Stimulated activated CD4-positive, alpha-beta T cell treated with anti-CD3 and anti-CD28 coated beads, Interleukin-1b, Interleukin-23, amount 100 ng/mL, for 48 hours (primary cell): ENCODE measurements around the gene RORC.
"Not testable (repeated sequence)": the region's sequence is repeated elsewhere in the genome, so short reads cannot be mapped to it uniquely, and the experiment has no call there.

ENCODE experiments used
- DNase-seq: peaks from one replicate; pipeline ENCODE4 v3.0.0-alpha.2; 2020

Gene RORC

DNA sequence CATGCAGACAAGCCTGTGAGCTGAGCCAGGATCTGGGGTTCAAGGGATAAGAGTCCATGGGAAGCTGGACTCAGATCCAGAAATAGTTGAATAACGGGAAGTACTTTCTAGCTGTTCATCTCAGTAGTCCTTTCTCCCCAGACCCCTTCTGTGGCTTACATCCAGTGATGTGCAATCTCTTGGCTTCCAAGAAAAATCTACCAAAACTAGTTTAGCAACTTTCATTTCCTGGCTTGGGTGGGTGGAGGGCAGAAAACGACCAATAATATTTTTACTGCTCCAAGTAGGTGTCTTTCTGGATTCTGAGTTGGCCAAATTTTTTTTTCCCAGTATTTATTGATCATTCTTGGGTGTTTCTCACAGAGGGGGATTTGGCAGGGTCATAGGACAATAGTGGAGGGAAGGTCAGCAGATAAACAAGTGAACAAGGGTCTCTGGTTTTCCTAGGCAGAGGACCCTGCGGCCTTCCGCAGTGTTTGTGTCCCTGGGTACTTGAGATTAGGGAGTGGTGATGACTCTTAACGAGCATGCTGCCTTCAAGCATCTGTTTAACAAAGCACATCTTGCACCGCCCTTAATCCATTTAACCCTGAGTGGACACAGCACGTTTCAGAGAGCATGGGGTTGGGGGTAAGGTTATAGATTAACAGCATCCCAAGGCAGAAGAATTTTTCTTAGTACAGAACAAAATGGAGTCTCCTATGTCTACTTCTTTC lies 63.1 kb downstream of the RORC start:
- not testable (repeated sequence) for DNase-seq

DNA sequence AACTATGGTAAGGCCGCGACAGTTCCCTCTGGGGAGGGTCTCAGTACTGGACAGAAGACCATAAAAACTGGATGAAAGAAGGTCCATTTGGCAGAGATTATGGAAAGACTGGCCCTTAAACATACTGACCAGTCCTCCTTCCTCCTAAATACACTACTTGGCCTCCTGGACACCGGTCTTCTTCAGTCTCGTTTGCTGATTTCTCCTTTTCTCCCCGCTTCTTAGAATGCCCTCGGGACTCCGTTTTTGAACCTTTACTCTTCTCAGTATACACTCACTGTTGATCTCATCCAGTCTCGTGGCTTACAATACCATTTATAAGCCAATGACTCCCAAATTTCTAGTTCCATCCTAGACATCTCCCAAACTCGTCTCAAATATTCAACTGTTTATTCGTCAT lies 67.6 kb downstream of the RORC start:
- DNase-seq, result no peak

DNA sequence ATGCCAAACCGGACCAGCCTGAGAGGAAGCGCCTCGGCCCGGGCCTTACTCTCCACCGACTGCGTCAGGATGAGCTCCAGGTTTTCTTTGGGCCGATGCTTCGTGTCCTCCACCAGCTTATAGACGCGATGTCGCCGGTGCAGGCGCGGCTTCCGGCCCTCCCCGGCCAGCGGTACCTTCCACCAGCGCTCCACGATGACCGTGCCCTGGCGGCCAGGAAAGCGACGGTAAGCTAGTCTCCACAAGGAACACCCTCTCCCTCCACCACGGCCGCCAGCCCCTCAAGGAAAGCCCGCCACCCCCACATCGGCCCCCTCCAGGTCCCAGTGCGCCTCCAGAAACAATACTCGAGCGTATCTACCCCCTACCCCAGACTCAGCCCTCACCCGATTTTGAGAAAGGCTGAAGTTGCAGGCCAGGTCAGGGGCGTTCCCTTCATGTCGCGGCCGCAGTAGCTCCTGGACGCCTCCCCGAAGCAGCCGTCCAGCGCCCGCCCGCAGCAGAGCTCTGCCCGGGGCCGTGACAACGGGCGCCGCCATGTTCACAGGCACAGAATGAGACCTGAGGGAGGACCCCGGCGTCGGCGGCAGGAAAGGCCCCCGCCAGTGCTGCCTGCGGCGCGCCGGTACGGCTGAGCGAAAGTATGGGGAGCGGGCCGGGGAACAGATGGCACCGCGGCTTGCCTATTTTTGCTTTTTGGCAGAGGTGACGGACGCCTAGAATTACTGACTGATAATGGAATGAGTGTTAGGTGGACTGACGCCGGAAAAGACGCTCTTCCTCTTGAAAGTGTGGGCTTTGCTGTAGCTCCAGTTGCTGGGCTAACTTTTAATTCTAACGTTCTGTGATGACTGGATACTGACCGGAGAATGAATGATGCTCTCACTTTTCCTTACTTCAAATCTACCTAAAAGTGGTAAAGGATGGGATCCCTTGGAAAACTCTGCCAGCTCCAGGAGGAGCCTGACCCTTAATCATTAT lies 68.4 kb downstream of the RORC start, which contains the start of gene MRPL9:
TSS of gene MRPL9 (minus strand) at position 556 of the 981 bp plus-strand sequence. CDS start at position 539, 17 bp downstream.
- DNase-seq, result peak; percentile 89

DNA sequence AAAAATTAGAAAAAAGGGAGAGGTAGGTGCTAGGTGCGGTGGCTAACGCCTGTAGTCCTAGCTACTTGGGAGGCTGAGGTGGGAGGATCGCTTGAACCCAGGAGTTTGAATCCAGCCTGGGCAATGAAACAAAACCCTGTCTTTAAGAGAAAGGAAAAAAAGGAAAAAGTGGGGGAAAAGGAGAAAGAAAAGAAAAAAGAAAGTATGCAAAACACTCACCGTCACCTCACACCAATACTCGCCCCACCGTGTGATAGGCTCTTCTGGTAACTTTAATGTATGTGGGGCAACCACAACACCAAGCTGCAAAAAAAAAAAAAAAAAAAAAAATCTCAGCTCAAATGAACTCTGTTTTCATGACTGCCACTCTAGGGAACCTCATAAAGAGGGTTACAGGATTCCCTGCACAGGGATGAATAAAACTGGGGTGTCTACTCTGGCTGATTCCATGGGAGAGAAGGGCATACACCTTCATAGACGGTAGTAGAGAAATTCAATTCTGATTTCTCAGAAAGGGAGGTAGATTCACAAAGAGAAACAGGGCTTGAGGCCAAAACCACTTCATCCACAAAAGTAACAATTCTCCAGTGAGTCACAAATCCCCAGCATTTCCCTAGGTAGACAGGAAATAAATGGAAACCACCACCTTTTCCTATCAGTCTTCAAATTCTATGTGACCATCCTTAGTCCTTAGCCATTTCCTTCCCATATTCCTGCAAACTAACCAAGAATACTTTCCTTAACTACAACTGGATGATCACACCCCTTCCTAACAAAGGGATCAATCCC lies 70.8 kb downstream of the RORC start:
- DNase-seq, result no peak

DNA sequence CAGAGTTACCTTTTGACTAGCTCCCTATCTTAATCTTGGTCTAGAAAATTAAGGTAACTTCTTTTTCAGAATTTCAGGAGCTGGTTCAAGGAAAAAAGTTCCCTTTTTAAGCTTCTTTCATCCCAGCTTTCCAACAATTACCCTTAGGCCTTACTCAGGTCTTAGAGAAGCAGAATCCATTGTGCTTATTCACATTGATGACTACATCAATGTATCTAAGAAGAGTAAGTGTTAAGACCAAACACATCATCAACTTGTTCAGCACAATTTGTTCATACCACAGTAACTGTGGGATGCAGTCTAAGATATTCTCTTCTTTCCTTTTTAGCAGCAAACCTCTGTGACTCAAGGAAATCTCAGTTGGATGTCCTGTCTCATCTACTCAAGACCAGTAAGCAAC lies 72.4 kb downstream of the RORC start:
- no peak for DNase-seq

DNA sequence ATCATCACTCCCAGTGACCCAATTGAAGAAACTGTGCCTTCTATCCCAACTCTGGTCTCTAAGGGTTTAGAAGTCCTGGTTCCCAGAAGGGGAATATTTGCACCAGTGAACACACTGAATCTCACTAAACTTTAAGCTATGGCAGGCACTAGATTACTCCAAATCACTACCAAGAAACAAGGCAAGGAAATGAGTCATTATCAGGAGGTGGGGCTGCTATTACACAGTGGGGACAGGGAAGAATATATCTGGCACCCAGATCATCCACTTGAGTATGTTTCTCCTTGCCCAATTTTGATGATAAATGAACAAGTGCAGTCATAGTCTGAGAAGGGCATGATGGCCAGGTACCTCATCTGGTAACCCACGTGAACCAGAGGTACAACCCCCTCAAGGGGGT lies 75.3 kb downstream of the RORC start:
- no peak for DNase-seq
